Fibroblast of lung (primary cell): ENCODE results near the gene C8G.

Source experiments
- EZH2 ChIP-seq: IDR thresholded peaks from 2 replicates; pipeline ENCODE4 v1.5.1; 2012; ENCODE audit warnings: low read length, control low read depth, mild to moderate bottlenecking; ENCODE audit errors: missing control alignments
- TF ChIP-seq, protein P1 (sequence below), 2 donors: IDR thresholded peaks in 1 of 2; conservative IDR thresholded peaks in 1 of 2; 1 replicate in 1 of 2; 2 replicates in 1 of 2; pipeline ENCODE4 v1.5.1; 2011 to 2012; ENCODE audit warnings: low read length in 2 of 2, control low read depth in 1 of 2, inconsistent platforms in 1 of 2, low read depth in 1 of 2, mild to moderate bottlenecking in 1 of 2

DNA sequence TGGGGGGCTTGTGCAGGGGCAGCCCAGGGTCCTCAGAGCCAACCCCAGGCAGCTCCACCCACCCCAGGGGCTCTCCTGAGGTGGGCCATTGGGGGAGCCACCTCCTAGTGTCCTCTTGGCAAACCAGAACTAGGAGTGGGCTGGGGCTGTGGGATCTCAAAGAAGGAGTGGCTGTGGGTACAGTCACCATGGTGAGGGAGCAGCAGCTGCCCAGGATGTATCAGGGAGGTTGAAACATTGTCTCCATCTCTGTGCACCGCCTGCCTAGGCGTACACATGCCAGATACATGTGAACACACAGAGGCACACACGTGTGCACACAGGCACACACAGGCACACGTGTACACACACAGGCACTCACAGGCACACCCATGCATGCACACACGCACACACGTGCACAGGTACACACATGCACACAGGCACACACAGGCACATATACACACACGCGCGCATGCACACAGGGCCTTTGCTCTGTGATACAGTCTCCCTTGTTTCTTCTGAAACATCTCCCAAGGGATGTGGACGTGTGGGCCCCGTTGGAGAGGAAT lies 17.7 kb downstream of the C8G start:
- TF ChIP-seq, protein P1, sequence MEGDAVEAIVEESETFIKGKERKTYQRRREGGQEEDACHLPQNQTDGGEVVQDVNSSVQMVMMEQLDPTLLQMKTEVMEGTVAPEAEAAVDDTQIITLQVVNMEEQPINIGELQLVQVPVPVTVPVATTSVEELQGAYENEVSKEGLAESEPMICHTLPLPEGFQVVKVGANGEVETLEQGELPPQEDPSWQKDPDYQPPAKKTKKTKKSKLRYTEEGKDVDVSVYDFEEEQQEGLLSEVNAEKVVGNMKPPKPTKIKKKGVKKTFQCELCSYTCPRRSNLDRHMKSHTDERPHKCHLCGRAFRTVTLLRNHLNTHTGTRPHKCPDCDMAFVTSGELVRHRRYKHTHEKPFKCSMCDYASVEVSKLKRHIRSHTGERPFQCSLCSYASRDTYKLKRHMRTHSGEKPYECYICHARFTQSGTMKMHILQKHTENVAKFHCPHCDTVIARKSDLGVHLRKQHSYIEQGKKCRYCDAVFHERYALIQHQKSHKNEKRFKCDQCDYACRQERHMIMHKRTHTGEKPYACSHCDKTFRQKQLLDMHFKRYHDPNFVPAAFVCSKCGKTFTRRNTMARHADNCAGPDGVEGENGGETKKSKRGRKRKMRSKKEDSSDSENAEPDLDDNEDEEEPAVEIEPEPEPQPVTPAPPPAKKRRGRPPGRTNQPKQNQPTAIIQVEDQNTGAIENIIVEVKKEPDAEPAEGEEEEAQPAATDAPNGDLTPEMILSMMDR (conservative IDR thresholded peaks at IDR 0.05 in 1 of 2, IDR thresholded peaks at IDR 0.05 in 1 of 2; ENCODE audit: low read depth in 1 of 2, low read length in 2 of 2) = no peak
- no peak for TF ChIP-seq EZH2
